Measurements from ENCODE around the gene AQP5. TPM values are rescaled to one million over a fixed set of nuclear protein-coding genes. Genes with fewer than 3 reads are reported as not detected.

The AQP5 gene
- total RNA-seq, 1 donor from 2014 or later, result 0.62 TPM

Other genes with a start within 250 kb of the AQP5 start
- gene TMBIM6, start 220.3 kb upstream of the AQP5 start, total RNA-seq, result 256 TPM
- 10.3 TPM for gene NCKAP5L, start 133.5 kb upstream of the AQP5 start, total RNA-seq
- 7.2 TPM for gene BCDIN3D, start 118.8 kb upstream of the AQP5 start, total RNA-seq
- gene FAIM2, start 58.0 kb upstream of the AQP5 start, total RNA-seq, result 22.3 TPM
- gene AQP2, start 11.1 kb upstream of the AQP5 start, total RNA-seq, result not detected
- gene AQP6, start 11.1 kb downstream of the AQP5 start, total RNA-seq, result 0.62 TPM
- 22.0 TPM for gene RACGAP1, start 63.6 kb downstream of the AQP5 start, total RNA-seq
- gene ASIC1, start 95.7 kb downstream of the AQP5 start, total RNA-seq, result 16.2 TPM
- gene SMARCD1, start 123.5 kb downstream of the AQP5 start, total RNA-seq, result 49.3 TPM
- 14.2 TPM for gene GPD1, start 142.1 kb downstream of the AQP5 start, total RNA-seq
- 11.1 TPM for gene COX14, start 150.4 kb downstream of the AQP5 start, total RNA-seq
- 115 TPM for gene CERS5, start 205.5 kb downstream of the AQP5 start, total RNA-seq

Data from occipital lobe (tissue), 1 donor.